GM13976 (cell line): ENCODE data around the gene CCDC70.

ENCODE experiments used
- DNase-seq: peaks from one replicate; pipeline ENCODE4 v3.0.0; 2012; ENCODE audit warnings: low spot score
- in situ Hi-C: fragments of 300-500 bp; cut with MboI; formaldehyde crosslinking; loops from one replicate; pipeline ENCODE4 v1.12.0; 2022; ENCODE audit warnings: low sequenced_read_pairs, mixed read lengths, inconsistent platforms; ENCODE audit not compliant: unreplicated experiment
- TF ChIP-seq, protein P1 (sequence below): IDR thresholded peaks from 2 replicates; pipeline ENCODE4 v1.5.1; 2012; ENCODE audit warnings: borderline replicate concordance, mild to moderate bottlenecking; ENCODE audit not compliant: insufficient read depth; ENCODE audit errors: extremely low read depth, missing control alignments, control extremely low read depth

Gene CCDC70

DNA sequence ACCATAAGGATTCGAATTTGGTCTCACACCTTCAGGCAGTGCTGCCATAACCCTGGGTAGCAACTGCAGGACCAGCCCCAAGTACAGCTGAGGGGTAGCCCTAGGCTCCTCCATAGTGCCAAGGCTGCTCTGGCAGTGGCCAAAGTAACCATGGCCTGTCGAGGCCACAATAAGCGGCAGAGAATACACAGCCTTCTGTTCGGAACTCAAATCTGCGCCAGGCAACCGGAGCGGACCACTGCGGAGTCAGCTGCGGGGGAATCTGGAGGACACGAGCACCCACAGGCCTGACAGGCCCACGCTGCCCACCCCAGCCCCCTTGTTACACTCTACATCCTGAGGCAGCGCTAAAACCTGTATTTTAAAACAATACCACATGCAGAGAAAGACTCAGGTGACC, 48.7 kb downstream of the CCDC70 start:
- in situ Hi-C loops, result no loop called here
- TF ChIP-seq, protein P1, sequence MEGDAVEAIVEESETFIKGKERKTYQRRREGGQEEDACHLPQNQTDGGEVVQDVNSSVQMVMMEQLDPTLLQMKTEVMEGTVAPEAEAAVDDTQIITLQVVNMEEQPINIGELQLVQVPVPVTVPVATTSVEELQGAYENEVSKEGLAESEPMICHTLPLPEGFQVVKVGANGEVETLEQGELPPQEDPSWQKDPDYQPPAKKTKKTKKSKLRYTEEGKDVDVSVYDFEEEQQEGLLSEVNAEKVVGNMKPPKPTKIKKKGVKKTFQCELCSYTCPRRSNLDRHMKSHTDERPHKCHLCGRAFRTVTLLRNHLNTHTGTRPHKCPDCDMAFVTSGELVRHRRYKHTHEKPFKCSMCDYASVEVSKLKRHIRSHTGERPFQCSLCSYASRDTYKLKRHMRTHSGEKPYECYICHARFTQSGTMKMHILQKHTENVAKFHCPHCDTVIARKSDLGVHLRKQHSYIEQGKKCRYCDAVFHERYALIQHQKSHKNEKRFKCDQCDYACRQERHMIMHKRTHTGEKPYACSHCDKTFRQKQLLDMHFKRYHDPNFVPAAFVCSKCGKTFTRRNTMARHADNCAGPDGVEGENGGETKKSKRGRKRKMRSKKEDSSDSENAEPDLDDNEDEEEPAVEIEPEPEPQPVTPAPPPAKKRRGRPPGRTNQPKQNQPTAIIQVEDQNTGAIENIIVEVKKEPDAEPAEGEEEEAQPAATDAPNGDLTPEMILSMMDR, result no peak
- no peak for DNase-seq

DNA sequence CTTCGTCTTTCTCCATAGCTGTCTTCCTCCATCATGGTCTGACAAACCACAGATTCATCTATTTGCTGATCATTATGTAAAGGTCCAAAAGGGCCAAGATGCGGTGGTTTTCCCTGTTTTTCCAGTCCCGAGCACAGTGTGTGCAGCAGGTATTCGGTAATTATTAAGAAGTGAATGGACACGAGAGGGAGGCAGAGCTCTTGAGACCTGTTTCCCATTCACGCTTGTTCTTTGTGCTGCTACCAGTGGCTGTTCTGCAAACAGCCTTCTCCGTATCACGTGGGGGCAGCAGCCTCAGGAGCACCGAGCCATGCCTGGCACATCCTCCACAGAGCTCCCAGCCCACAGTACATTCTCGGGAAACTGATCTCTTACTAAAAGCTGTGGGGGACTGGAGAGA, 50.3 kb downstream of the CCDC70 start:
- TF ChIP-seq, protein P1, result no peak
- in situ Hi-C loops, result no loop called here
- DNase-seq, result no peak

DNA sequence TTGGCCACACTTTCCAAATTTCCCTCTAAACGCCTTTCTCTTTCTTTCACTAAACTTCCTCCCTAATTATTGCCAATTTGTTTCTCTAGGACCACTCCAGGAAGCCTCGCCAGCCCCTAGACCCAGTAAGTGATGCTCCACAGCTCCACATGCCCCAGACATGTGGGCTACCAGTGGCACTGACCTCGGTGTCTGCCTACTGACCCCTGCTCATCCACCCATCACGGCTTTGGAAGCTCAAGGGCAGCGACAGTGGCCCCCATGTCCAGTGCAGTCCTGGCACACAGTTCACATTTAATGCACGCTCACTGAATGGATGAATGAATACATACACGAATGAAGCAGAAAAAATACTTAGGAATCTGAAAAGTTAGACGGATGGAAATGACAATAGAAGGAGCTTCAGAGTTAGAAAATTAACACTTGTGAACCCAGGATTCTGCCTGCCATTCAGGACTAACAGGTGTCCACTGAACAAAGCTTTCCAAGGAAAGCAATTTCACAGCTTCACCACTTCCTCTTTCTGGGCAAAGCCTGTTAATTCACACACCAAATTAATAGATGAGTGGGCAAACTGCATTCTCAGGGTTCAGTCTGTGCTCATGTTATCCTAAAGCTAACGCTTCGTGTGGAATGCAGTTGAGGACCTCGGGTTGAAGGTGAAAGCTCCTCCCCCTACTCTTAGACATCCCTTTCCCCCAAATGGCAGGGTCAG, 50.9 kb downstream of the CCDC70 start:
- in situ Hi-C loops, result no loop called here
- DNase-seq, result no peak
- TF ChIP-seq, protein P1, result no peak

DNA sequence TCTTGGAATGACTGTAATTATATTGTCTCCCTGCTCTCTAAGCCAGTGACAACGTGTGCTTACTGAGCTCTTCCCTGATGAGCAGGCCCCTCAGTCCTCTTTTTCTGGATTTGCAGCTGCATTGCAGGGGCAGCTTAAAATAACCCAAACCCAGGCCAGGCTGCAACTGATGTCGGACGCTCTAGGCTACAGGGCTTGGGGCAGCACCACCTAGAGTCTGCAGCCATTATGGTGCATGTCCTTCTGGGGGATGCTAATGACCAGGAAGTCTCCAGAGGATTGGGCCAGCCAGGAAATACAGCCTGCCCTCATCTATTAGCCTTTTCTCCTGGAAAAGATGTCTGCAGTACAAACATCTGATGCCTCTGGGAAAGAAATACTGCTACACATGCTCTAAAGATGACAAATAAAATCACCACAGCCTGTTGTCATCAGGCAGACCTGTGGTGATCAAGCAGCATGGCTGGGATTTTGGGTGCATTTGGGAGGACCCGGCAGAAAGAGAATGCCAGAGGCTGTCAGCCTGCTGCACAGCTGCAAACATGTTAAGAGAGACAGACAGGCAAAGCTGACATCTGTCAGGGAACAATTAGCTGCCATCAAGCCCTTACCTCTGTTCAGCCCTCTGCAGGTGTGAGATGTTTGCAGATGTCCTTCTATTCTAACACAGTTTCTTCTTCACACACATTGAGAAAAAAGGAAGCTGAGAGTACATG, 51.8 kb downstream of the CCDC70 start:
- DNase-seq, result no peak
- TF ChIP-seq, protein P1, result no peak
- in situ Hi-C loops, result no loop called here

DNA sequence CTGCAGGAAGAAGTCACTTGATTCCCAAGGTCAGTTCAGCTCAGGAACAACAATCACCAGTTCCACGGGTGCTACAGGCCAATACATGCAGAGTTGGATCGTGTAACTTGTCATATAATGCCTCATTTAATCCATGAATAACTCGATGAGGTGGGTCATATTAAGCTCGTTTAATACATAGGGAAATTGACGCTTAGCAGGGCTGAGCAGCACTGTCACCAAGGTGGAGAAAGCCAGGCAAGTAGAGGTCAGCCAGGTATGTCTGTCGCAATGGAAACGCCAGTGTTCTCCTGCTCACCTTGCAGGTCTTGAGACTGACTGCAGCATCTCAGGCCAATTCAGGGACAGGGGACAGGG, 52.3 kb downstream of the CCDC70 start:
- no peak for DNase-seq
- in situ Hi-C loops, result no loop called here
- TF ChIP-seq, protein P1, result no peak
